DMS153 (cell line): ENCODE data around the gene CD47.

Experiments
- DNase-seq: peaks from one replicate; lab custom pipeline; 2025; lab: John Stamatoyannopoulos, UW

Gene CD47

GRCh38 chr3:108091498-108092250, 843 bp upstream of the CD47 start:
- no peak for DNase-seq

GRCh38 chr3:108090049-108090700, 656 bp downstream of the CD47 start:
- no peak for DNase-seq

GRCh38 chr3:108089579-108089978, 1.3 kb downstream of the CD47 start:
- DNase-seq = no peak

DNA sequence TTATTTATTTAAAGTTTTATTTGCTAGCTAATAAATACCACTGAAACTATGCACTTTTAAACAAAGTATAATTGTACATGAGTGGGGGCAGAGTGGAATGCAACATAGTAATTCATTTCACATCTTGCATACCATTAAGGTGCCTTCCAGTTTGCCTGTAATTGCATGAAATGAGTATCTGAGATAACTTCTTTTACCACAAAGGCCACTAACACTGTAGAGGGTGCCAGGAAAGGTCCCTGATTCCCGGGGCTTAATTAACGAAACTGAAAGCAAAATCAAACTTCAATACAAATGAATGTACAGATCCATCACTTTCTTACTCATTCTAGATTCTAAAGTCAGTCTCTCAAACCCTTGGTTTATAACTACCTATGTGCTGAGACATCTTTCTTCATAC, 2.1 kb downstream of the CD47 start:
- DNase-seq = no peak

DNA sequence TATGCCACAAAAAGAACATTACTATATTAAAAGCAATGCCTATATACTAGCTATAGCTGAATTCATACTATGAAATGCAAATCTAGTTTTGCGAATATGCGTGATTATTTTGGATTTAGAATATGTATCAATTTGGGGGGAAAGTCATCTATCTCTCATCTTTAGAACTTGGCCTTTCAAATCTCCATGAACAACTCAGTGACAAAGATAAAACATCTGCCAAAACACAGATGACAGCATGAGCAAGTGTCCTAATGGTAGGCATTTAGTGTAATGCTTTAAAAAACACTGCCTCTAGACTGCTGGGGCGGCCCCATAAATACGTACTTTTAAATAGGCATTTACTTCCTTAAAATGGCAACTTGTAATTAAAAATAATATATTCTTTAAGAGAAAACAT, 2.7 kb downstream of the CD47 start:
- DNase-seq = no peak

GRCh38 chr3:108086653-108087052, 4.2 kb downstream of the CD47 start:
- DNase-seq = no peak

- DNase-seq = no peak
These were observed 5.0 kb downstream of the CD47 start for GRCh38 chr3:108085810-108086350.

DNA sequence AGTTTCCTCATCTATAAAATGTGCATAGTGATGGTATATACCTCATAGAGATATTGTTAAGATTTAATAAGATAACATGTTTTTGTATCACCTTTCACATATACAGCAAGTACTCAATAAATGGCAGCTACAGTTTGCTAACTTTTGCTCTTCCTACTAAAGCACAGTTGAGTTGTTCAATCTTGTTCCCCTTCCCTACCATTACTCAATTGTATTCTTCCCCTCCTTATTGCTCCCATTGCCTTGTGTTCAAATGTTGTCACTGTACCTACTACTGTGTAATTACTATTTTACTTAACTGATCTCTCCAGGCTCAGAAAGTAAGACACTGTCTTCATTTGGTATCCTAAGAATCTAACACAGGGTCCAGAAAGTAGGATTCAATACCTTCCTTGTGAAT, 5.5 kb downstream of the CD47 start:
- DNase-seq = no peak

DNA sequence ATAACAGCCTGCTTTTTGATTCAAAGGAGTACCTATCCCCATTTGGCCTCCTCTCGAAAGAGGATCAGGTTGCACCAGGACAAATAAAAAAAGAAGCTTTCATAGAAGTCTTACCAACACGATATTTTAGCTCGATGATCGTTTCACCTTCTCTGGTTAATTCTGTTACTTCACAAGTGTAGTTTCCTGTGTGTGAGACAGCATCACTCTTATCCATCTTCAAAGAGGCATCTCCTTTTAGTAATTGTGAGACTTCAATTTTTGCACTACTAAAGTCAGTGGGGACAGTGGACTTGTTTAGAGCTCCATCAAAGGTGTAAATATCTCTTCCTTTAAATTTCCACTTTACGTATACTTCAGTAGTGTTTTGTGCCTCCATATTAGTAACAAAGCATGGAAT, 11.0 kb downstream of the CD47 start:
- DNase-seq = no peak

GRCh38 chr3:108079043-108079442, 11.8 kb downstream of the CD47 start:
- DNase-seq = no peak

DNA sequence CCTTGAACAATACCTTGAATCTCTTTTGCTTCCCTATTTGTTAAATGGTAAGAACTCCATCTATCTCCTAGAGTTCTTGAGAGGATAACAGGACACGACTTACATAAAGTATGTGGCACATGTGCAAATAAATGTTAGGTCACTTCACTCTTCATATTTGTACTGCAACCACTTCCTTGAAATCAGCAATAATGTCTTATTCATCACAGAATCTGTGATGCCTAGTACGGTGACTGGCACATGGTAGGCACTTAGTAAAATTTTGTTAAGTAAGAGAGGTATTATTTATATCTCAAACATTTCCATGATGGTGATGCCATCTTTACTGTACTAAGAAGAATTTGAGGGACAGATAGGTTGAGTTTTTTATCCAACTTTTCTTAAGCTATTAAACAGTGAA, 14.3 kb downstream of the CD47 start:
- DNase-seq = no peak

DNA sequence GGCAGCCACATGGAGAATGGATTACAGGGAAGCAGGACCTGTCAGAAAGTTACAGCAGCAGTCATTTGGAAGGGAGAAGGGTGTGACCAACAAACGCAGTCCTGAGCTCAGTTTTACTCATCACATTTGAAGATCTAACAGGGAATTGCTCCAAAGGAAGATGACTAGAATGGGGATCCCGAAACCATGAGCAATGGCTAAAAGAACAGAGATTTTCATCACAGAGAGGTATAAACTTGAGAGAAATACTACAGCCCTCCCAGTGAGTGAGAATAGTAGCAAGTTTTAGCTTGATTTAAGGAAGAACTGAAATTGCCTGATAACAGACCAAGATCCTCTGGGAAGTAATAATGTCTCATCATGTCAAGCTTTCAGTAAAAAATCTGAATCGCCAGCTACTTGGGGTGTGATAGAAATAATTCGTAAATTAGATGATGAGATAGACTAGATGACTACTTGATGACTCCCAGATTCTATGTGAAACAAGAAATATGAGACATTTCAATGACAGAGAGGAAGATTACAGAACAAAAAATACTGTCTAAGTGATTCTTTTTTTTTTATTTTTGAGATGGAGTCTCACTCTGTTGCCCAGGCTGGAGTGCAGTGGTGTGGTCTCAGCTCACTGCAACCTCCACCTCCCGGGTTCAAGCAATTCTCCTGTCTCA, 16.9 kb downstream of the CD47 start:
- no peak for DNase-seq

- DNase-seq = no peak
These were observed 19.5 kb downstream of the CD47 start for GRCh38 chr3:108071368-108071767.

- no peak for DNase-seq
These were observed 20.5 kb downstream of the CD47 start for GRCh38 chr3:108070356-108070755.

GRCh38 chr3:108067768-108068167, 23.1 kb downstream of the CD47 start:
- no peak for DNase-seq

DNA sequence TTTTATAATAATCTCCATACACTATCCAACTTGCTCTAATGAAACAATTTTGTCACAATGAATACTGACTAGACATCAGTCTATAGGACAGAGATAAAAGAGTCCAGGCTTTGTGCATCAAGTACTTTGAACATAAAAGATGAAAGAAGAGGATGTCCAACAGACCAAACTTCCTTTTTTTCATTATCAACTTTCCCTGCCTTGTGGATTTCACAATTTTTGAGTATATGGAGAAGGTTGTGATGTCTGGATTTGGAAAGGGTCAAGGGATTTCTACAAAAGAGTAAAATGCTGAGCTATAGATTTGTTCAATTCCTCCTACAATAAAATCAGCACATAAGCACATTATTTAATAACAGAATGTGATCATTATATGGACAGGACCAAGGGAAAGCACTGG, 25.7 kb downstream of the CD47 start:
- no peak for DNase-seq

DNA sequence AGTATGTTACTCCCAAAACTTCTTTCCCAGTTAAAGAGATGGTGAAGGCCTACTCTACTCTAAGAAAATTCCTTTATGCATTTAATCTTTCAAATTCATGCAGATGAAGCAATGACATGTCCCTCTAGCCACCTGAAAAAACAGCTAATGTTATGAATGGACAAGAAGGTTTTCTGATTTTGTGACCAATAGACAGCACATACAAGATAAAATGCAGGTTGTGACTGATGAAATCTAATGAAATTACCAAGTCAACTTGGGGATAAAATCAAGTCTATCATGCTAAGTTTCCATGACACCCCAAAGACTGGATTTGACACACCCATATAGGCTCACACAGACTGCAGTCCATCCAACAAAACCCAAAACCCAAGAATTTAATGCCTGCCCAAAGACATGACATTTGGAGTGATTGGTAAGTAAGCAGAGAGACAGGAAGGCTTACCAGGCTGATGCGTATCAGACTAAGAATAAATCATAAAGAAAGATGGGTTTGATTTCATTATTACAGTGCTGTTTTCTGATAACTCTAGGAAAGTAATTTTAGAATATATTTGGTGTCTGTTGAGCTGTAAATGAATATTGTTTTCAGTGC, 26.4 kb downstream of the CD47 start:
- no peak for DNase-seq

DNA sequence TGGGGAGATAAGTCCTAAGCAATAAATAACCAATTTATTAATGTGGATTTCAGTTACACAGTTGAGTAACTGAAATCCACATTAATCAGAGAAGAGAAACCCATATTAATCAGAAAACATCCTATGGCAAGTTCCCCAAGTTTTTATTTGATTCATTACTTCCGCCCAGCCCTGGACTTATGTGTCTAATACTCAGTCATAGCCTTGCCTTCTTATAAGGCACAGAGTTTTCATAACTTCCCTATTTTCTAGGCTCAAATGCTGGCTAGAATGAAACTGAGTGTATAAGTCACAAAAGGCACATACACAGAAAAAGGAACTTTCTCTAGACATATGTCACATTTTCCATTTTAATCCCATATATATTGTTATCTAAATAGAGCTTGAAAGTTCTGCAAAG, 28.8 kb downstream of the CD47 start:
- no peak for DNase-seq

DNA sequence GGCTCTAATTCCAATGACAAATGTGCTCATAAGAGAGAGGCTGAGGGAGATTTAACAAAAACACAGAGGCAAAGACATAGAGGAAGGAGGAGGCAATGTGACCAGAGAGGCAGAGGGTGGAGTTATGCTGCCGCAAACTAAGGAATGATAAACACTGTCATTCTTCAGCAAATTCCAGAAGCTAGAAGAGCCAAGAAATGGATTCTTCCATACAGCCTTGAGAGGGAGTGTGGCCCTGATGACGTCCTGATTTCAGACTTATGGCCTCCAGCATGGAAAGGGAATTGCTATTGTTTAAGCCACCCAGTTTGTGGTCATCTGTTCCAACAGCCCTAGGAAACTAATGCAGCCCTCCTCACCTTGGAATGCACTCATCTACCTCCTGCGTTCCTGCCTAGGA, 30.5 kb downstream of the CD47 start:
- DNase-seq = no peak

- DNase-seq = no peak
These were observed 34.9 kb downstream of the CD47 start for GRCh38 chr3:108055931-108056330.

- DNase-seq = no peak
These were observed 35.9 kb downstream of the CD47 start for GRCh38 chr3:108054935-108055334.

- no peak for DNase-seq
These were observed 37.3 kb downstream of the CD47 start for GRCh38 chr3:108053483-108053882.

DNA sequence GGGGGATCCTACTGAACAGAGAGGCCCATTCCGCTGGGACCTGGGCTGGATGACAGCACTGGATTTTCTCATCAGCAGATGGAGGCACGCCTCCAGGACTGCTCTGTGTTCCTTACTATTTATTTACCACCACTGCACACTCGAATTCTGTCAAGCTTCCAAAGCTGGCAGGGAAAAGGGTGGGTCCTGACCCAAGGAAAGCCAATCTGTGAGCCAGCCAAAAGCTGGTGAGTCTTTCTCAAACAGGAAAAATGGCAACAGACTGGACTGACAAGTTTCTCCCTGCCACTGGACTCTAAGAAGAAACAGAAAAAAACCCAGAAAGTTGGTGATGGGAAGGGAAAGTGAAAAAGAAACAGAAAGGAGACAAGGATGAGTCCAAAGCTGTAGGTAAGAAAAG, 37.8 kb downstream of the CD47 start:
- DNase-seq = no peak
